Caki2 (cell line): ENCODE data around the gene S100B. TPM values are rescaled to one million over a fixed set of nuclear protein-coding genes. Genes with fewer than 3 reads are reported as not detected.

Experiments used
- DNase-seq: peaks from one replicate; pipeline ENCODE4 v3.0.0-alpha.2; 2015; ENCODE audit warnings: low read depth
- in situ Hi-C: cut with HindIII; loops from 2 replicates; pipeline ENCODE4 v1.10.0; 2016; ENCODE audit warnings: low sequenced_read_pairs, low pct_unique_long_range_greater_than_20kb, mixed read lengths
- total RNA-seq: library from RNA; depleted of rRNA; stranded (reverse); fragments of >200 nt; shearing (Covaris generic); gene quantifications from 2 replicates; pipeline ENCODE4 v1.2.3, GENCODE V29; 2014; ENCODE audit warnings: low replicate concordance

The S100B gene
- total RNA-seq, 1 experiment from 2014 or later: not detected

- no peak for DNase-seq
- in situ Hi-C loops: no loop called here
Observed at GRCh38 chr21:46570631-46571030, 34.3 kb downstream of the S100B start.

- in situ Hi-C loops: no loop called here
- no peak for DNase-seq
Observed at GRCh38 chr21:46570119-46570518, 34.8 kb downstream of the S100B start.

- DNase-seq: no peak
- in situ Hi-C loops: no loop called here
Observed at GRCh38 chr21:46569081-46569480, 35.8 kb downstream of the S100B start.

GRCh38 chr21:46568562-46568961 is 36.3 kb downstream of the S100B start:
- no peak for DNase-seq
- in situ Hi-C loops: no loop called here

- in situ Hi-C loops: no loop called here
- no peak for DNase-seq
Observed at GRCh38 chr21:46567348-46567747, 37.5 kb downstream of the S100B start.

- in situ Hi-C loops: no loop called here
- no peak for DNase-seq
Observed at GRCh38 chr21:46564391-46564790, 40.5 kb downstream of the S100B start.

GRCh38 chr21:46562964-46563607 is 41.8 kb downstream of the S100B start:
- no peak for DNase-seq
- in situ Hi-C loops: no loop called here

- DNase-seq: no peak
Observed at GRCh38 chr21:46562472-46562871, 42.4 kb downstream of the S100B start.

GRCh38 chr21:46561445-46562090 is 43.3 kb downstream of the S100B start:
- DNase-seq: no peak
- in situ Hi-C loops: no loop called here

More at GRCh38 chr21:46562472-46562871, 42.4 kb downstream of the S100B start:
- in situ Hi-C loops: no loop called here

- no peak for DNase-seq
- in situ Hi-C loops: no loop called here
Observed at GRCh38 chr21:46560568-46561444, 44.1 kb downstream of the S100B start.

- in situ Hi-C loops: no loop called here
- DNase-seq: no peak
Observed at GRCh38 chr21:46559291-46559983, 45.4 kb downstream of the S100B start.

GRCh38 chr21:46557919-46558392 is 46.9 kb downstream of the S100B start:
- no peak for DNase-seq
- in situ Hi-C loops: no loop called here

- in situ Hi-C loops: no loop called here
Observed at GRCh38 chr21:46557469-46557868, 47.4 kb downstream of the S100B start.

GRCh38 chr21:46556802-46557201 is 48.1 kb downstream of the S100B start:
- DNase-seq: no peak
- in situ Hi-C loops: no loop called here

More at GRCh38 chr21:46557469-46557868, 47.4 kb downstream of the S100B start:
- no peak for DNase-seq

- no peak for DNase-seq
Observed at GRCh38 chr21:46555678-46556077, 49.2 kb downstream of the S100B start.

GRCh38 chr21:46555225-46555617 is 49.7 kb downstream of the S100B start:
- in situ Hi-C loops: no loop called here

More at GRCh38 chr21:46555678-46556077, 49.2 kb downstream of the S100B start:
- in situ Hi-C loops: no loop called here

GRCh38 chr21:46554431-46555224 is 50.3 kb downstream of the S100B start:
- in situ Hi-C loops: no loop called here
- DNase-seq: no peak

More at GRCh38 chr21:46555225-46555617, 49.7 kb downstream of the S100B start:
- no peak for DNase-seq

GRCh38 chr21:46553993-46554392 is 50.9 kb downstream of the S100B start:
- in situ Hi-C loops: no loop called here
- DNase-seq: no peak
